Stimulated activated CD8-positive, alpha-beta memory T cell treated with anti-CD3 and anti-CD28 coated beads, Interleukin-12 subunit alpha, Interleukin-12 subunit beta, amount 100 ng/mL, for 1 hour (primary cell): ENCODE measurements around the gene MYH7.

Experiments used
- DNase-seq: peaks from one replicate; pipeline ENCODE4 v3.0.0-alpha.2; 2020; ENCODE audit warnings: low read depth

The MYH7 gene

GRCh38 chr14:23370221-23370620, 65.2 kb downstream of the MYH7 start:
- DNase-seq = no peak

- no peak for DNase-seq
Measured at GRCh38 chr14:23366426-23366921, 69.0 kb downstream of the MYH7 start.

- no peak for DNase-seq
Measured at GRCh38 chr14:23365732-23366425, 69.6 kb downstream of the MYH7 start.

- DNase-seq = no peak
Measured at GRCh38 chr14:23365036-23365731, 70.3 kb downstream of the MYH7 start, which contains the start of gene EFS. Gene EFS (minus strand): TSS chr14:23365172. CDS start chr14:23365025, 147 bp downstream.

GRCh38 chr14:23364164-23365035, 71.1 kb downstream of the MYH7 start:
- DNase-seq = no peak
